ENCODE measurements around the gene AUTS2.

- TF ChIP-seq CTCF (IDR thresholded peaks at IDR 0.05), result no peak
- no peak for TF ChIP-seq POLR2A (IDR thresholded peaks at IDR 0.05)
Observed at GRCh38 chr7:69754476-69754875, 156.2 kb downstream of the AUTS2 start.
